Measurements from ENCODE around the gene FIG4. TPM values are rescaled to one million over a fixed set of nuclear protein-coding genes. Genes with fewer than 3 reads are reported as not detected.
"Not testable (repeated sequence)": the region's sequence is repeated elsewhere in the genome, so short reads cannot be mapped to it uniquely, and the experiment has no call there.

Gene FIG4
- total RNA-seq, 1 donor from 2014 or later: 9.4 TPM

DNA sequence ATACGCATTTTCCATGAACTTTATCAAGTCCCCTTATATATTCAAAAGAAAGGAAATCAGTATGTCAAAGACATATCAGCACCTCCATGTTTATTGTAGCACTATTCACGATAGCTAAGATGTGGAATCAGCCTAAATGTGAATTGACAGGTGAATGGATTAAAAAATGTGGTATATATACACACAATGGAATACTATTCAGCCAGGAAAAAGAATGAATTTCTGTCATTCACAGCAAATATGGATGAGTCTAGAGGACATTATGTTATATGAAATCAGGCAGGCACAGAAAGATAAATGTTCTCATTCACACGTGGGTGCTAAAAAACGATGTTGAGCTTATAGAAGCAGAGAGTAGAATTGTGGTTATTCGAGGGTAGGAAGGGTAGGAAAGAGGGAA lies 5.3 kb downstream of the FIG4 start:
- no peak for DNase-seq (ENCODE audit: low spot score)
- intact Hi-C loops (cut with DNase I): loop anchor here (10.0 kb wide), 1 partner anchor 172 kb away; no protein-coding TSS in a partner anchor

- DNase-seq (ENCODE audit: low spot score): no peak
- intact Hi-C loops (cut with DNase I): no loop called here
These were observed 10.1 kb downstream of the FIG4 start for GRCh38 chr6:109701221-109701620.

GRCh38 chr6:109701774-109702173 lies 10.7 kb downstream of the FIG4 start:
- intact Hi-C loops (cut with DNase I): no loop called here
- no peak for DNase-seq (ENCODE audit: low spot score)

DNA sequence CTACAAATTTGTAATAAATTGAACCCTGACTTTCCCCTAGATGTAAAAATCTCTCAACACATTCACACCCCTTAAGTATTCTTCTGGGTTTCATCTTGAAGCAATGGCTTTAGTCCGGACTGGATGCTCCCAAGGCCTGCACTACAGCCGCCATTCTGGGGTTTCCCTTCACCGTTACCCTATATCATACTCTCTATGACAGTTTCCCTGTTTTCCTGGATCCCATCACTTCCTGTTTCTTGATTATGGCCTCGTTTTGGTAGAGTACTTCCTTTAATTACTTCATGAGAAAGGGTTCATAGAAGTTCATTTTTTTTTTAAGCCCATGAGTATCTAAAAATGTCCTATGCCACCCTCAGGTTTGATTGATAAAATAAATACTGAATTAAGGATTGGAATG lies 11.7 kb downstream of the FIG4 start:
- intact Hi-C loops (cut with DNase I): no loop called here
- no peak for DNase-seq (ENCODE audit: low spot score)

GRCh38 chr6:109705258-109705657 lies 14.2 kb downstream of the FIG4 start:
- peak; percentile 85 for DNase-seq (ENCODE audit: low spot score)
- intact Hi-C loops (cut with DNase I): loop anchor here (1.0 to 5.0 kb wide), 2 partner anchors 334 to 687 kb away; no protein-coding TSS in a partner anchor

DNA sequence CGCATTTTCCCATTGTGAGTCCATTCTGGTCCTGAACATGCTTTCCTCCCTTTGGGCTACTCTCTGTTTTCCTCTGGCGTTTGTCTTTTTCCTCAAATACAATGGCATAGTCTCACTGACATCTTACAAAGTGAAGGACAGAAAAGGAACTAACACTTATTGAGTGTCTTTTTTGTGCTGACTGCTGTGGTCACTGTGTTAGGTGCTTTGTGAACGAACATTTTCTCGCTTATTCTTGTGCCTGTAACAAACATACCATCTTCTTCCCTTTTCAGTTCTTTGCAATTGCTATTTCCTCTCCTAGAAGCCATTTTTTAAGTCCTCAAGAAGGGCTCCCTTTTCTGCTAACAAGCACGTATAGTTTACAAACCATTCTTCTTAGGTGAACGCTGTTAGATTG lies 15.4 kb downstream of the FIG4 start:
- intact Hi-C loops (cut with DNase I): loop anchor here (5.0 kb wide), 1 partner anchor 686 kb away; no protein-coding TSS in a partner anchor
- no peak for DNase-seq (ENCODE audit: low spot score)

DNA sequence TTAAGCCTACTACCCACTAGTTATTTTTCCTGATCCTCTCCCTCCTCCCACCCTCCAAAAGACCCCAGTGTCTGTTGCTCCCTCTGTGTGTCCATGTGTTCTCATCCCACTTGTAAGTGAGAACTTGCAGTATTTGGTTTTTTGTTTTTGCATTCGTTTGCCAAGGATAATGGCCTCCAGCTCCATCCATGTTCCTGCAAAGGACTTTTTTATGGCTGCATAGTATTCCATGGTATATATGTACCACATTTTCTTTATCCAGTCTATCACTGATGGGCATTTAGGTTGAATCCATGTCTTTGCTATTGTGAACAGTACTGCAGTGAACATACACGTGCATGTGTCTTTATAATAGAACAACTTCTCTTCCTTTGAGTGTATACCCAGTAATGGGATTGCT lies 17.0 kb downstream of the FIG4 start:
- intact Hi-C loops (cut with DNase I): loop anchor here (5.0 kb wide), 1 partner anchor 684 kb away; no protein-coding TSS in a partner anchor
- DNase-seq (ENCODE audit: low spot score): not testable (repeated sequence)

GRCh38 chr6:109713097-109713496 lies 22.0 kb downstream of the FIG4 start:
- intact Hi-C loops (cut with DNase I): no loop called here
- DNase-seq (ENCODE audit: low spot score): no peak

GRCh38 chr6:109714166-109714565 lies 23.1 kb downstream of the FIG4 start:
- intact Hi-C loops (cut with DNase I): no loop called here
- DNase-seq (ENCODE audit: low spot score): no peak

- DNase-seq (ENCODE audit: low spot score): no peak
- intact Hi-C loops (cut with DNase I): no loop called here
These were observed 23.5 kb downstream of the FIG4 start for GRCh38 chr6:109714611-109715010.

DNA sequence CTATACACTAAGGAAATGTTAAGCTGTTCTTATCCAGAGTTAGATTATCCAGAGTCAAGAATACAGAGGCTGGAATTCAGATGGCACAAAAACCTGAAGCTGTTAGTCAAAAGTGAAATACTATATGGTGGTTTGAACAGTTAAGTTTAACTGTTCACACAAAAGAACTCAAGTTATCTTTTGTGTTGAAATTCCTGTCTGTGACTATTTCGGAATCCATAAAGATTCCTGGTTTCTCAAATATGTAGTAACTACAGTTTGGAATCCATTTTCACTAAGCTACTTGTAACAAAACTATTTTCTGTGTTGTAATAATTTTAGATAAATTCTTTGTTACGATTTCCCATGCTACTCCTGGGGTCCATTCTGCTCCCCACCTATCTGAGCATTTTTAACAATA lies 24.5 kb downstream of the FIG4 start:
- DNase-seq (ENCODE audit: low spot score): no peak
- intact Hi-C loops (cut with DNase I): no loop called here

GRCh38 chr6:109717971-109718370 lies 26.9 kb downstream of the FIG4 start:
- intact Hi-C loops (cut with DNase I): no loop called here

GRCh38 chr6:109718991-109719390 lies 27.9 kb downstream of the FIG4 start:
- DNase-seq (ENCODE audit: low spot score): no peak
- intact Hi-C loops (cut with DNase I): no loop called here

More at GRCh38 chr6:109717971-109718370, 26.9 kb downstream of the FIG4 start:
- DNase-seq (ENCODE audit: low spot score): no peak

- DNase-seq (ENCODE audit: low spot score): no peak
- intact Hi-C loops (cut with DNase I): no loop called here
These were observed 29.2 kb downstream of the FIG4 start for GRCh38 chr6:109720311-109720710.

GRCh38 chr6:109722011-109722410 lies 30.9 kb downstream of the FIG4 start:
- no peak for DNase-seq (ENCODE audit: low spot score)
- intact Hi-C loops (cut with DNase I): no loop called here

DNA sequence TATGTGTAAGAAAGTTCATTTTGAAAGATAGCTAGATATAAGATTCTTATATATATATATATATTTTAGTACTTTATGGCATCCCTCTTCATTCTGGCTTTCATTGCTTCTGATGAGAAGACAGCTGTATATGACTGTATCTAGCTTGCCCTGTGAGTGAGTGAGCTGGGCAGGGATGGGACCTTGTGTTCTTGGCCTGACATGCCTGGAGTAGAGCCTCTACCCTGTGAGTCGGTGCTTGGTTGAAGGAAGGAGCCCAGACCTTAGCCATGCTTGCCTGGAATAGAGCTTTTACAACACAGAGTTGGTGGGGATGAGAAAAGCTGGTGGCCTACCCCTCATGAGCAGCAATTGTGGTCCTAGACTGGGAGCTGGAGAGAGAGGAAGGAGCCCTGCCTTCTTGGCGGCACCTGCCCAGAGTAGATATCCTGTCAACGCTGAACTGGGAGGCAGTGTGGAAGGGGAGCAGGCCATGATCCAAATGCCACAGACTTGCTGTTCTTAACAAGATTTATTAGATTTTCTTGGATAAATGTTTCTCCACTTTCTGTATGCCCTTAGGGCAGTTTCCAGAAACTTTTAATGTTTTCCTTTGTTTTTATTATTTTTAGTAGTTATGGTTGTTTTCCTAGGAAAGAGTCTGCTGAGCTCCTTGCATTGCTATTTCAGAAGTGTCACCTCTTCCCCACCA lies 31.6 kb downstream of the FIG4 start:
- intact Hi-C loops (cut with DNase I): no loop called here
- no peak for DNase-seq (ENCODE audit: low spot score)

- DNase-seq (ENCODE audit: low spot score); intact Hi-C loops (cut with DNase I): not testable (repeated sequence)
These were observed 34.2 kb downstream of the FIG4 start for GRCh38 chr6:109725250-109725649.

GRCh38 chr6:109736273-109737025 lies 45.4 kb downstream of the FIG4 start:
- no peak for DNase-seq (ENCODE audit: low spot score)
- intact Hi-C loops (cut with DNase I): no loop called here

GRCh38 chr6:109738255-109738654 lies 47.2 kb downstream of the FIG4 start:
- DNase-seq (ENCODE audit: low spot score): no peak
- intact Hi-C loops (cut with DNase I): no loop called here

GRCh38 chr6:109738667-109739066 lies 47.6 kb downstream of the FIG4 start:
- DNase-seq (ENCODE audit: low spot score): no peak
- intact Hi-C loops (cut with DNase I): no loop called here

DNA sequence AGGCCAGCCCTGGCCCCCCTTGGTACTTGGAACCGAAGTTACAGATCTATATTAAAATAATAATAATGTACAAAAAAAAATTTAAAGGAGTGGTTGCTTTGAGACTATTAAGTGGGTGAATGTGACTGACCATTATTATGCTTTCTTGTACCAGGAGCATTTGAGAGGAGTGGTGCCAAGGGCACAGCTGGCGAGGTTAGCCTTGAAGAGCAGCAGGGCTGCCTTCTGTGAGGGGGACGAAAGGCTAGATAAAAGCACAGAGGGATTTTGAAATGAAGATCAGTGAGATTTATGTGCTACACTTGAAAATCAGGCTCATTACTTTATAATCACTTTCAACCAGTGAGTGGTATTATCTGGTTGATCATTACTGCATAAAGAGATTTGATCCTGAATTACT lies 48.6 kb downstream of the FIG4 start:
- intact Hi-C loops (cut with DNase I): no loop called here
- no peak for DNase-seq (ENCODE audit: low spot score)

Data from cardiac septum (tissue), 1 donor.